ENCODE results near the gene FAM50A.

DNA sequence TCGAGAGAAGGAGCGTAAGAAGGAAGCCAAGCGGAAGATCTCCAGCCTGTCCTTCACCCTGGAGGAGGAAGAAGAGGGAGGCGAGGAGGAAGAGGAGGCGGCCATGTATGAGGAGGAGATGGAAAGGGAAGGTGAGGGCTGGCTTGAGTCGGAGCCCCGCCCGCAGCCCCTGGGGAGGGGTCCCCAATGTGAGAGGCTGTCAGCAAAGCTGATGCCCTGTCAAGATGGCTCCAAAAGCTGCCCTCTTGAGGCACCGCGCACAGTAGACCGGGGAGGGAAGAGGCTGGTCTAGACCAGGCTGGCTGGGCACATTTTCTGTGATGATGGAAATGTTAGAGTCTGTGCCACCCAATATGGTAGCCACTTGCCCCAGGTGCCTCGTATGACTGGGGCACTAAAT lies 2.5 kb downstream of the FAM50A start:
- TF ChIP-seq, protein P1, sequence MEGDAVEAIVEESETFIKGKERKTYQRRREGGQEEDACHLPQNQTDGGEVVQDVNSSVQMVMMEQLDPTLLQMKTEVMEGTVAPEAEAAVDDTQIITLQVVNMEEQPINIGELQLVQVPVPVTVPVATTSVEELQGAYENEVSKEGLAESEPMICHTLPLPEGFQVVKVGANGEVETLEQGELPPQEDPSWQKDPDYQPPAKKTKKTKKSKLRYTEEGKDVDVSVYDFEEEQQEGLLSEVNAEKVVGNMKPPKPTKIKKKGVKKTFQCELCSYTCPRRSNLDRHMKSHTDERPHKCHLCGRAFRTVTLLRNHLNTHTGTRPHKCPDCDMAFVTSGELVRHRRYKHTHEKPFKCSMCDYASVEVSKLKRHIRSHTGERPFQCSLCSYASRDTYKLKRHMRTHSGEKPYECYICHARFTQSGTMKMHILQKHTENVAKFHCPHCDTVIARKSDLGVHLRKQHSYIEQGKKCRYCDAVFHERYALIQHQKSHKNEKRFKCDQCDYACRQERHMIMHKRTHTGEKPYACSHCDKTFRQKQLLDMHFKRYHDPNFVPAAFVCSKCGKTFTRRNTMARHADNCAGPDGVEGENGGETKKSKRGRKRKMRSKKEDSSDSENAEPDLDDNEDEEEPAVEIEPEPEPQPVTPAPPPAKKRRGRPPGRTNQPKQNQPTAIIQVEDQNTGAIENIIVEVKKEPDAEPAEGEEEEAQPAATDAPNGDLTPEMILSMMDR (IDR thresholded peaks at IDR 0.05): no peak
- TF ChIP-seq POLR2A (IDR thresholded peaks at IDR 0.05): no peak

All from upper lobe of left lung (tissue), 4 donors.